HepG2 (cell line): ENCODE measurements around the gene C14orf93. TPM values are rescaled to one million over a fixed set of nuclear protein-coding genes. Genes with fewer than 3 reads are reported as not detected.

Experiments used
- EEA1 ChIP-seq: sonication (generic); formaldehyde crosslinking; IDR thresholded peaks from 2 replicates; pipeline ENCODE4 v1.5.1; 2020; ENCODE audit warnings: mild to moderate bottlenecking, missing genetic modification reagents, borderline replicate concordance
- MAF1 ChIP-seq: sonication (generic); formaldehyde crosslinking; IDR thresholded peaks from 2 replicates; pipeline ENCODE4 v1.5.0; 2020; ENCODE audit warnings: missing genetic modification reagents, borderline replicate concordance
- MBNL3 ChIP-seq: fragments of 250-450 bp; sonication (Bioruptor Pico); conservative IDR thresholded peaks from 2 replicates; pipeline ENCODE4 v1.8.0; 2022; ENCODE audit warnings: mild to moderate bottlenecking, inconsistent platforms
- NR2F6 ChIP-seq, 2 experiments: IDR thresholded peaks; 2 replicates each; pipeline ENCODE4 v1.6.1; 2016; ENCODE audit warnings: antibody characterized with exemption in 1 of 2, mild to moderate bottlenecking in 1 of 2
- TGIF2 ChIP-seq: IDR thresholded peaks from 2 replicates; pipeline ENCODE4 v1.6.1; 2016; ENCODE audit warnings: control low read depth, missing compliant biosample characterization
- THYN1 ChIP-seq: sonication (generic); formaldehyde crosslinking; IDR thresholded peaks from 2 replicates; pipeline ENCODE4 v1.8.1; 2023; ENCODE audit warnings: low read depth, mild to moderate bottlenecking, moderate library complexity, missing genetic modification reagents, borderline replicate concordance
- ZFP36 ChIP-seq: fragments of 150-350 bp; IDR thresholded peaks from 2 replicates; pipeline ENCODE4 v1.6.1; 2018; ENCODE audit warnings: borderline replicate concordance, low read length, low read depth; ENCODE audit not compliant: partially characterized antibody
- ZNF432 ChIP-seq: sonication (generic); formaldehyde crosslinking; IDR thresholded peaks from 2 replicates; pipeline ENCODE4 v1.5.0; 2020; ENCODE audit warnings: missing genetic modification reagents, mild to moderate bottlenecking, borderline replicate concordance
- ZNF782 ChIP-seq: sonication (generic); formaldehyde crosslinking; IDR thresholded peaks from 2 replicates; pipeline ENCODE4 v1.4.0; 2020; ENCODE audit warnings: missing genetic modification reagents, mild to moderate bottlenecking, borderline replicate concordance
- ZNF788 ChIP-seq: sonication (generic); formaldehyde crosslinking; IDR thresholded peaks from 2 replicates; pipeline ENCODE4 v1.5.0; 2020; ENCODE audit warnings: mild to moderate bottlenecking, missing genetic modification reagents, borderline replicate concordance
- polyA plus RNA-seq, 8 experiments: library from polyadenylated mRNA; depleted of rRNA in 3 of 8; stranded (reverse) in 7 of 8; unstranded in 1 of 8; fragments of >200 nt; fragmentation: Illumina TruSeq in 4 of 8; extraction: Trizol in 4 of 8; gene quantifications; 2 replicates each; pipeline versions ENCODE4 v1.2.1 to v1.2.3, GENCODE V29; 2011 to 2016; ENCODE audit warnings: low read depth in 4 of 8, missing spikeins in 1 of 8, mixed read lengths in 1 of 8; ENCODE audit not compliant: insufficient read depth in 1 of 8
- total RNA-seq, 5 experiments: library from RNA; depleted of rRNA; stranded (reverse); fragments of >200 nt; fragmentation: Illumina TruSeq; extraction: Trizol; gene quantifications; 2 replicates each; pipeline ENCODE4 v1.2.3, GENCODE V29; 2016; ENCODE audit warnings: low read depth in 1 of 5
- TF ChIP-seq, protein P1 (sequence below): sonication (generic); formaldehyde crosslinking; IDR thresholded peaks from 2 replicates; pipeline ENCODE4 v1.8.1; 2023; ENCODE audit warnings: mild to moderate bottlenecking, missing genetic modification reagents
- TF ChIP-seq, protein P2 (sequence below): sonication (generic); formaldehyde crosslinking; IDR thresholded peaks from 2 replicates; pipeline ENCODE4 v1.4.0; 2020; ENCODE audit warnings: missing genetic modification reagents
- TF ChIP-seq, protein P3 (sequence below): sonication (generic); formaldehyde crosslinking; IDR thresholded peaks from 2 replicates; pipeline ENCODE4 v1.5.0; 2020; ENCODE audit warnings: missing genetic modification reagents
- TF ChIP-seq, protein P4 (sequence below): sonication (generic); formaldehyde crosslinking; IDR thresholded peaks from 2 replicates; pipeline ENCODE4 v1.5.0; 2020; ENCODE audit warnings: mild to moderate bottlenecking, missing genetic modification reagents
- TF ChIP-seq, protein P5 (sequence below): IDR thresholded peaks from 2 replicates; pipeline ENCODE4 v1.6.1; 2016; ENCODE audit warnings: control low read depth

The C14orf93 gene
- total and polyA plus RNA-seq, 2 of the 13 experiments (the other 11 are each of a cell fraction or from before 2014, with no cell fraction given) = 11.4 to 22.5 TPM

DNA sequence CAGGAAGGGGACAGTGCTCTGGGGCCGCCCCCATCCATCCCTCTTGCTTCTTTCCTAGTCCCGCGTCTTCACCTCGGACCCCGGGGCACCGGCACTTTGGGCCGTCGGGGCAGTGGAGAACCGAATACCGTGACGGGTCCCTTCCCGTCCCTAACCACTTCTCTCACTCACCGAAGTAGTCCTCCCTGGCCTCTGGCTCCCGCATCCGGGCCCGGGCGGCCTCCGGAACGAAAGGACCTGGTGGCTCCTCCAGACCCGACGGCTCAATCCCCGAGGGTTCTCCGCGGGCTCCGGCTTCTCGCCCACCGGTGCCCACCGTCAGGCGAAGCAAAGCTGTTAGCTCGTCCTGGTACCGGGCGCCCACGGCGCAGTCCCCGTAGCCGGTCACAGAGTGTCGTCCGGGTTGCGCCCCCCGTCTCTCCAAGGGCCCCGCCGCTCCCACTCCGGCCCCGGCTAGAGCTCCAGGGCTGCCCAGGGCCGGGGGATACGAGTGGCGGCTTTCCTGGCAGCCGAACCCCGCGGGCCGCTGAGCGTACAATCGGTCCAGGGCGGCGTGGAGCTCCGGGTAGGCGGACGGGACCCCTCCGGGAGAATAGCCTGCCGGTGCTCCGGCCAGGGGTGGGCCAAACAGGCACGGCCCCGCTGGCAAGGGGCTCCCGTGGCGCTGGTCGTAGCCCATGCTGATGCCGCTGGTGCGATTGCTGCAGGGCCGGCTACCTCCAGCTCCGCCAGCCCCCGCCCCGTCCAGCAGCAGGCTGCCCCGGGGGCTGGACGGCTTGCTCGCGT lies 28.7 kb downstream of the C14orf93 start (continued):
- TF ChIP-seq, protein P1, sequence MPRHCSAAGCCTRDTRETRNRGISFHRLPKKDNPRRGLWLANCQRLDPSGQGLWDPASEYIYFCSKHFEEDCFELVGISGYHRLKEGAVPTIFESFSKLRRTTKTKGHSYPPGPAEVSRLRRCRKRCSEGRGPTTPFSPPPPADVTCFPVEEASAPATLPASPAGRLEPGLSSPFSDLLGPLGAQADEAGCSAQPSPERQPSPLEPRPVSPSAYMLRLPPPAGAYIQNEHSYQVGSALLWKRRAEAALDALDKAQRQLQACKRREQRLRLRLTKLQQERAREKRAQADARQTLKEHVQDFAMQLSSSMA (CRISPR knock-in tag) = no peak
- TF ChIP-seq EEA1 (peak; percentile 28), THYN1 (CRISPR knock-in tag) (no peak), MAF1 (CRISPR knock-in tag) (no peak), ZNF432 (CRISPR knock-in tag) (no peak), ZNF788 (CRISPR knock-in tag) (peak; percentile 8; the same call in 1 of the 2 replicates), NR2F6 (IDR thresholded peaks at IDR 0.05) (no peak), NR2F6 (CRISPR knock-in tag; IDR thresholded peaks at IDR 0.05) (no peak), ZFP36 (no peak), TGIF2 (no peak), MBNL3 (no peak), ZNF782 (CRISPR knock-in tag) (peak; percentile 78; the same call in 1 of the 2 replicates)
- TF ChIP-seq, protein P2, sequence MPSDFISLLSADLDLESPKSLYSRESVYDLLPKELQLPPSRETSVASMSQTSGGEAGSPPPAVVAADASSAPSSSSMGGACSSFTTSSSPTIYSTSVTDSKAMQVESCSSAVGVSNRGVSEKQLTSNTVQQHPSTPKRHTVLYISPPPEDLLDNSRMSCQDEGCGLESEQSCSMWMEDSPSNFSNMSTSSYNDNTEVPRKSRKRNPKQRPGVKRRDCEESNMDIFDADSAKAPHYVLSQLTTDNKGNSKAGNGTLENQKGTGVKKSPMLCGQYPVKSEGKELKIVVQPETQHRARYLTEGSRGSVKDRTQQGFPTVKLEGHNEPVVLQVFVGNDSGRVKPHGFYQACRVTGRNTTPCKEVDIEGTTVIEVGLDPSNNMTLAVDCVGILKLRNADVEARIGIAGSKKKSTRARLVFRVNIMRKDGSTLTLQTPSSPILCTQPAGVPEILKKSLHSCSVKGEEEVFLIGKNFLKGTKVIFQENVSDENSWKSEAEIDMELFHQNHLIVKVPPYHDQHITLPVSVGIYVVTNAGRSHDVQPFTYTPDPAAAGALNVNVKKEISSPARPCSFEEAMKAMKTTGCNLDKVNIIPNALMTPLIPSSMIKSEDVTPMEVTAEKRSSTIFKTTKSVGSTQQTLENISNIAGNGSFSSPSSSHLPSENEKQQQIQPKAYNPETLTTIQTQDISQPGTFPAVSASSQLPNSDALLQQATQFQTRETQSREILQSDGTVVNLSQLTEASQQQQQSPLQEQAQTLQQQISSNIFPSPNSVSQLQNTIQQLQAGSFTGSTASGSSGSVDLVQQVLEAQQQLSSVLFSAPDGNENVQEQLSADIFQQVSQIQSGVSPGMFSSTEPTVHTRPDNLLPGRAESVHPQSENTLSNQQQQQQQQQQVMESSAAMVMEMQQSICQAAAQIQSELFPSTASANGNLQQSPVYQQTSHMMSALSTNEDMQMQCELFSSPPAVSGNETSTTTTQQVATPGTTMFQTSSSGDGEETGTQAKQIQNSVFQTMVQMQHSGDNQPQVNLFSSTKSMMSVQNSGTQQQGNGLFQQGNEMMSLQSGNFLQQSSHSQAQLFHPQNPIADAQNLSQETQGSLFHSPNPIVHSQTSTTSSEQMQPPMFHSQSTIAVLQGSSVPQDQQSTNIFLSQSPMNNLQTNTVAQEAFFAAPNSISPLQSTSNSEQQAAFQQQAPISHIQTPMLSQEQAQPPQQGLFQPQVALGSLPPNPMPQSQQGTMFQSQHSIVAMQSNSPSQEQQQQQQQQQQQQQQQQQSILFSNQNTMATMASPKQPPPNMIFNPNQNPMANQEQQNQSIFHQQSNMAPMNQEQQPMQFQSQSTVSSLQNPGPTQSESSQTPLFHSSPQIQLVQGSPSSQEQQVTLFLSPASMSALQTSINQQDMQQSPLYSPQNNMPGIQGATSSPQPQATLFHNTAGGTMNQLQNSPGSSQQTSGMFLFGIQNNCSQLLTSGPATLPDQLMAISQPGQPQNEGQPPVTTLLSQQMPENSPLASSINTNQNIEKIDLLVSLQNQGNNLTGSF = no peak
- TF ChIP-seq, protein P3, sequence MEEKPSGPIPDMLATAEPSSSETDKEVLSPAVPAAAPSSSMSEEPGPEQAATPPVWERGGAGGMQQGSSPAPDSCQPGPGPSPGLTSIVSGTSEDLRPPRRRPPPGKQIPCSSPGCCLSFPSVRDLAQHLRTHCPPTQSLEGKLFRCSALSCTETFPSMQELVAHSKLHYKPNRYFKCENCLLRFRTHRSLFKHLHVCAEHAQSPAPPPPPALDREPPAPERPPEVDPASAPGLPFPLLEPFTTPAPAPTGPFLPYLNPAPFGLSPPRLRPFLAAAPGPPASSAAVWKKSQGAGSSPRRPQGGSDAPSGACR = no peak
- TF ChIP-seq, protein P4, sequence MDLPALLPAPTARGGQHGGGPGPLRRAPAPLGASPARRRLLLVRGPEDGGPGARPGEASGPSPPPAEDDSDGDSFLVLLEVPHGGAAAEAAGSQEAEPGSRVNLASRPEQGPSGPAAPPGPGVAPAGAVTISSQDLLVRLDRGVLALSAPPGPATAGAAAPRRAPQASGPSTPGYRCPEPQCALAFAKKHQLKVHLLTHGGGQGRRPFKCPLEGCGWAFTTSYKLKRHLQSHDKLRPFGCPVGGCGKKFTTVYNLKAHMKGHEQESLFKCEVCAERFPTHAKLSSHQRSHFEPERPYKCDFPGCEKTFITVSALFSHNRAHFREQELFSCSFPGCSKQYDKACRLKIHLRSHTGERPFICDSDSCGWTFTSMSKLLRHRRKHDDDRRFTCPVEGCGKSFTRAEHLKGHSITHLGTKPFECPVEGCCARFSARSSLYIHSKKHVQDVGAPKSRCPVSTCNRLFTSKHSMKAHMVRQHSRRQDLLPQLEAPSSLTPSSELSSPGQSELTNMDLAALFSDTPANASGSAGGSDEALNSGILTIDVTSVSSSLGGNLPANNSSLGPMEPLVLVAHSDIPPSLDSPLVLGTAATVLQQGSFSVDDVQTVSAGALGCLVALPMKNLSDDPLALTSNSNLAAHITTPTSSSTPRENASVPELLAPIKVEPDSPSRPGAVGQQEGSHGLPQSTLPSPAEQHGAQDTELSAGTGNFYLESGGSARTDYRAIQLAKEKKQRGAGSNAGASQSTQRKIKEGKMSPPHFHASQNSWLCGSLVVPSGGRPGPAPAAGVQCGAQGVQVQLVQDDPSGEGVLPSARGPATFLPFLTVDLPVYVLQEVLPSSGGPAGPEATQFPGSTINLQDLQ (CRISPR knock-in tag) = no peak
- TF ChIP-seq, protein P5, sequence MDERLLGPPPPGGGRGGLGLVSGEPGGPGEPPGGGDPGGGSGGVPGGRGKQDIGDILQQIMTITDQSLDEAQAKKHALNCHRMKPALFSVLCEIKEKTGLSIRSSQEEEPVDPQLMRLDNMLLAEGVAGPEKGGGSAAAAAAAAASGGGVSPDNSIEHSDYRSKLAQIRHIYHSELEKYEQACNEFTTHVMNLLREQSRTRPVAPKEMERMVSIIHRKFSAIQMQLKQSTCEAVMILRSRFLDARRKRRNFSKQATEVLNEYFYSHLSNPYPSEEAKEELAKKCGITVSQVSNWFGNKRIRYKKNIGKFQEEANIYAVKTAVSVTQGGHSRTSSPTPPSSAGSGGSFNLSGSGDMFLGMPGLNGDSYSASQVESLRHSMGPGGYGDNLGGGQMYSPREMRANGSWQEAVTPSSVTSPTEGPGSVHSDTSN (CRISPR knock-in tag) = no peak; the same call in 1 of the 2 replicates
